Cardiac muscle cell (in vitro differentiated cells and primary cell): ENCODE data around the gene PHKA2. TPM values are rescaled to one million over a fixed set of nuclear protein-coding genes. Genes with fewer than 3 reads are reported as not detected.

Source experiments
- polyA plus RNA-seq: library from polyadenylated mRNA; unstranded; fragments of >200 nt; fragmentation: Nextera tagmentation; extraction: Ambion mirVana; gene quantifications from 2 replicates; pipeline ENCODE4 v1.2.1, GENCODE V29; 2016
- total RNA-seq: library from RNA; depleted of rRNA; stranded (reverse); fragments of >200 nt; gene quantifications from 2 replicates; pipeline ENCODE4 v1.2.3, GENCODE V29; 2016

The PHKA2 gene
- total and polyA plus RNA-seq, 2 experiments from 2014 or later: 34.8 to 47.3 TPM

Other genes with a start within 250 kb of the PHKA2 start
- gene ADGRG2, start 138.4 kb upstream of the PHKA2 start, total RNA-seq: 1.6 and 2.9 TPM in 2 replicates
- 1.4 and 3.1 TPM in 2 replicates for gene ADGRG2, start 138.4 kb upstream of the PHKA2 start, polyA plus RNA-seq